ENCODE results near the gene C4orf50. TPM values are rescaled to one million over a fixed set of nuclear protein-coding genes. Genes with fewer than 3 reads are reported as not detected.

Gene C4orf50
- total and polyA plus RNA-seq, 2 of the 8 experiments (the other 6 are each of a cell fraction or from before 2014, with no cell fraction given): 0.08 to 0.22 TPM

- no peak overlapping the region for H2BK12ac ChIP-seq (ENCODE audit: low read depth, low read length)
- no peak overlapping the region for H3K14ac ChIP-seq (ENCODE audit: insufficient read length)
- H3K9me3 ChIP-seq (ENCODE audit: insufficient read depth in 2 of 2, low read depth in 1 of 2, low read length in 1 of 2): no peaks in the 10 kb centered on the region
- H4K5ac ChIP-seq (ENCODE audit: insufficient read length, low read depth, low read length): no peak overlapping the region
- H2AK5ac ChIP-seq (ENCODE audit: low read depth, low read length): no peak overlapping the region
- no peaks in the 10 kb centered on the region for H3K36me3 ChIP-seq (ENCODE audit: control insufficient read depth in 2 of 4, insufficient read depth in 4 of 4, low read length in 3 of 4)
- H3K23me2 ChIP-seq (ENCODE audit: low read depth, low read length): no peaks in the 10 kb centered on the region
- POLR2A ChIA-PET (ENCODE audit: partially characterized antibody): no interaction called here
- no peak overlapping the region for H4K91ac ChIP-seq (replicated peaks; ENCODE audit: insufficient read length, low read length)
- no peak overlapping the region for H2AFZ ChIP-seq (ENCODE audit: low read length)
- H3K4ac ChIP-seq (replicated peaks; ENCODE audit: insufficient read length, low read depth, low read length): no peak overlapping the region
- H3K4me2 ChIP-seq (ENCODE audit: insufficient read depth in 1 of 2, low read depth in 2 of 2, low read length in 2 of 2): no peak overlapping the region
- H4K8ac ChIP-seq (ENCODE audit: extremely low read depth, insufficient read depth, low read length): no peak overlapping the region
- no peak overlapping the region for H3K4me3 ChIP-seq (ENCODE audit: extremely low read depth in 1 of 4, insufficient read depth in 2 of 4, low read depth in 3 of 4, low read length in 4 of 4)
- H3K27ac ChIP-seq (ENCODE audit: low read depth, low read length): no peak overlapping the region
- DNase-seq (ENCODE audit: low read depth in 1 of 2, low spot score in 2 of 2) (no peak), FAIRE-seq (no peak)
- no peak overlapping the region for H3K23ac ChIP-seq (ENCODE audit: insufficient read length)
- H2BK120ac ChIP-seq (replicated peaks; ENCODE audit: low read depth, low read length): no peak overlapping the region
- H2BK20ac ChIP-seq (ENCODE audit: low read length): no peak overlapping the region
- no peak overlapping the region for H3K56ac ChIP-seq (replicated peaks; ENCODE audit: insufficient read length, low read depth, low read length)
- H3K18ac ChIP-seq (ENCODE audit: extremely low read depth, low read length): no peak overlapping the region
- no peak overlapping the region for H2BK5ac ChIP-seq (ENCODE audit: low read depth, low read length)
- no peaks in the 10 kb centered on the region for H3K79me2 ChIP-seq (ENCODE audit: control insufficient read depth in 1 of 2, insufficient read depth in 2 of 2, low read length in 2 of 2)
- H3K9ac ChIP-seq (replicated peaks in 1 of 4; ENCODE audit: extremely low read depth in 1 of 4, low read depth in 3 of 4, low read length in 3 of 4): no peak overlapping the region
- no peaks in the 10 kb centered on the region for H4K20me1 ChIP-seq (replicated peaks in 1 of 2; ENCODE audit: control insufficient read depth in 1 of 2, insufficient read depth in 2 of 2, low read length in 2 of 2)
- CTCF ChIA-PET (ENCODE audit: partially characterized antibody): interaction anchor here (0.8 to 1.2 kb wide), 2 partner anchors 25 to 65 kb away, joined by 3 to 4 read pairs; no protein-coding TSS in a partner anchor
- no peaks in the 10 kb centered on the region for H3K27me3 ChIP-seq (replicated peaks in 1 of 4; ENCODE audit: control insufficient read depth in 3 of 4, extremely low read depth in 1 of 4, insufficient read depth in 3 of 4, low read length in 3 of 4)
- peaks cover 0 to 8% (median 5%) of the 10 kb centered on the region in 4 experiments; a peak in 6 of 7 replicates for H3K4me1 ChIP-seq (replicated peaks in 1 of 4; ENCODE audit: control insufficient read depth in 3 of 4, insufficient read depth in 4 of 4, low read length in 3 of 4)
- H2BK15ac ChIP-seq (ENCODE audit: low read length): peak overlapping the region; percentile 16; the same call in 1 of the 2 replicates
- no peaks in the 10 kb centered on the region for H3K79me1 ChIP-seq (ENCODE audit: low read depth, low read length)
- 92% methylated on average over 10 of the region's 10 CpGs; no CpG with 5 or more reads in 1 of the 2 experiments for WGBS, 2 experiments (ENCODE audit: extremely low coverage in 1 of 2, insufficient coverage in 1 of 2, insufficient read length in 1 of 2, insufficient replicate concordance in 2 of 2, low coverage in 1 of 2, low lambda C conversion rate in 2 of 2, missing lambda C conversion rate in 1 of 2)
- TF ChIP-seq RFX5 (IDR thresholded peaks at IDR 0.05; ENCODE audit: borderline replicate concordance, low read depth, low read length) (no peak), YY1 (IDR thresholded peaks at IDR 0.05; ENCODE audit: low read depth, low read length) (no peak), EP300 (IDR thresholded peaks at IDR 0.05; ENCODE audit: borderline replicate concordance in 1 of 2, low read depth in 2 of 2, low read length in 2 of 2) (no peak), EGR1 (IDR thresholded peaks at IDR 0.05; ENCODE audit: borderline replicate concordance, low read depth, low read length) (no peak), HDAC6 (IDR thresholded peaks at IDR 0.05; ENCODE audit: low read depth, low read length) (no peak), JUND (IDR thresholded peaks at IDR 0.05; ENCODE audit: low read length) (no peak), SAP30 (IDR thresholded peaks at IDR 0.05; ENCODE audit: insufficient read depth, insufficient replicate concordance, low read length) (no peak), KDM4A (IDR thresholded peaks at IDR 0.05; ENCODE audit: low read depth, low read length, severe bottlenecking) (no peak), NRF1 (IDR thresholded peaks at IDR 0.05; ENCODE audit: low read depth, low read length) (no peak), RAD21 (IDR thresholded peaks at IDR 0.05 in 1 of 2, conservative IDR thresholded peaks at IDR 0.05 in 1 of 2; ENCODE audit: low read depth in 2 of 2, low read length in 2 of 2) (no peak), ZNF274 (IDR thresholded peaks at IDR 0.05; ENCODE audit: borderline replicate concordance, extremely low read depth, low read length) (no peak), CHD2 (IDR thresholded peaks at IDR 0.05; ENCODE audit: low read length) (no peak), FOSL1 (IDR thresholded peaks at IDR 0.05; ENCODE audit: insufficient read depth, low read depth, low read length) (no peak), POLR2A (IDR thresholded peaks at IDR 0.05; ENCODE audit: control extremely low read depth in 1 of 2, low read depth in 2 of 2, low read length in 2 of 2) (no peak)
Observed at GRCh38 chr4:6023731-6024130, 5.5 kb upstream of the C4orf50 start.

Measured in H1 (cell line).